ENCODE results near the gene INSYN1. TPM values are rescaled to one million over a fixed set of nuclear protein-coding genes. Genes with fewer than 3 reads are reported as not detected.

Gene INSYN1
- total RNA-seq, 4 donors from 2014 or later = 2.6 to 4.7 (median 3.7) TPM

DNA sequence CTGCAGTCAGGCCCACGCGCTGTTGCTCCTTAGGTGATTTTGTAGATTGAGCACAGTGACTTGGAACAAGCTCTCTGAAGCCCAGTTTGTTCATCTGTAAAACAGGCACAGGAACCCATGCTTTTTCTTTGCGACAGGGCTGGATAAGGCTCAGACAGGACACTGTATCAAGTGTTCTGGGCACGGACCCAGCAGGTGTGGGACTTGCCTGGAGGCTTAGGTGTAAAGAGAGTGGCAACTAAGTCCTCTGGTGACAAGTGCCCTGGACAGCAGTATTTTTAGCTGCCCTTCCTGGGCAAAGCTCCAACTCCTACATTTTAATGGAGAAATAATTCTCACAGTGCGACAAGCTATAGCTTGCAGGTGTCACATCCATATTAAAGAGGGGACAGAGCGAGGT is 36.7 kb downstream of the INSYN1 start:
- TF ChIP-seq, protein P1, sequence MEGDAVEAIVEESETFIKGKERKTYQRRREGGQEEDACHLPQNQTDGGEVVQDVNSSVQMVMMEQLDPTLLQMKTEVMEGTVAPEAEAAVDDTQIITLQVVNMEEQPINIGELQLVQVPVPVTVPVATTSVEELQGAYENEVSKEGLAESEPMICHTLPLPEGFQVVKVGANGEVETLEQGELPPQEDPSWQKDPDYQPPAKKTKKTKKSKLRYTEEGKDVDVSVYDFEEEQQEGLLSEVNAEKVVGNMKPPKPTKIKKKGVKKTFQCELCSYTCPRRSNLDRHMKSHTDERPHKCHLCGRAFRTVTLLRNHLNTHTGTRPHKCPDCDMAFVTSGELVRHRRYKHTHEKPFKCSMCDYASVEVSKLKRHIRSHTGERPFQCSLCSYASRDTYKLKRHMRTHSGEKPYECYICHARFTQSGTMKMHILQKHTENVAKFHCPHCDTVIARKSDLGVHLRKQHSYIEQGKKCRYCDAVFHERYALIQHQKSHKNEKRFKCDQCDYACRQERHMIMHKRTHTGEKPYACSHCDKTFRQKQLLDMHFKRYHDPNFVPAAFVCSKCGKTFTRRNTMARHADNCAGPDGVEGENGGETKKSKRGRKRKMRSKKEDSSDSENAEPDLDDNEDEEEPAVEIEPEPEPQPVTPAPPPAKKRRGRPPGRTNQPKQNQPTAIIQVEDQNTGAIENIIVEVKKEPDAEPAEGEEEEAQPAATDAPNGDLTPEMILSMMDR (IDR thresholded peaks at IDR 0.05; ENCODE audit: low read depth) = no peak

DNA sequence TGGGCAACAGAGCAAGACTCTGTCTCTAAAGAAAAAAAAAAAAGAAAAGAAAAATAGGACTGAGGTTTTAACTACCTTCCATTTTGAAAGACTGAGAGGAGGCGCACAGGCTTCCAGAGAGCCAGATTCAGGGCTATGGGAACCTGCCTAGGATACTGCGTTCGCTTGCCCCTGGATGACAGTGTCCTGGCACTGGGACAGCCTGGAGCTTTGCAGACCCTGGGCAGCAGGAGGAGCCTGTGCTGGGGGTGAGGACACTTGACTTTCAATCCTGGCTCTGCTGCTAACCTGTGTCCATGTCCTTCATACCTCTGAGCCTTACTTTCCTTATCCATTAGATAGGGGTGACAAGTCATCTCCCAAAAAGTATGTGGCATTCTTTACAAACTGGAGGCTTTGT is 37.7 kb downstream of the INSYN1 start:
- TF ChIP-seq, protein P1 (IDR thresholded peaks at IDR 0.05; ENCODE audit: low read depth) = no peak

DNA sequence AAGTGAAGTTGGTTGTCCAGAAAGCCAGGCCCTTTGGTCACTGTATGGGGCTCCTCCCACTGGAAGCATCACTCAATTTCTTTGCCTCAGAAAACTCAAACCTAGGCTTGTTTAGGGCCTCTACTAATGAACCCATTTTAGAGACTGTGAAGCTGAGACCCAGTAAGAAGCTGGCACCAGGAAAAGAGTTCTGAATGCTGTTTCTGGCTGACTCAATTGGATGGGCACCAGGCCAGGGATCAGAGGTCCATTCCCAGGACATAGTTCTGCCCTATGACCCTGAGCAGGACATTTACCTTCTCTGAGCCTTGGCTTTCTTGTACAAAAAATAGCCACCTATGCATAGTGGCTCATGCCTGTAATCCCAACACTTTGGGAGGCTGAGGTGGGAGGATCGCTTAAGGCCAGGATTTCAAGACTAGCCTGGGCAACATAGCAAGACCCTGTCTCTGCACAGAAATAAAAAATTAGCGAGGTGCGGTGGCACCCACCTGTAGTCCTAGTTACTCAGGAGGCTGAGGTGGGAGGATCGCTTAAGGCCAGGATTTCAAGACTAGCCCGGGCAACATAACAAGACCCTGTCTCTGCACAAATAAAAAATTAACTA is 38.4 kb downstream of the INSYN1 start:
- TF ChIP-seq, protein P1 (IDR thresholded peaks at IDR 0.05; ENCODE audit: low read depth) = no peak

DNA sequence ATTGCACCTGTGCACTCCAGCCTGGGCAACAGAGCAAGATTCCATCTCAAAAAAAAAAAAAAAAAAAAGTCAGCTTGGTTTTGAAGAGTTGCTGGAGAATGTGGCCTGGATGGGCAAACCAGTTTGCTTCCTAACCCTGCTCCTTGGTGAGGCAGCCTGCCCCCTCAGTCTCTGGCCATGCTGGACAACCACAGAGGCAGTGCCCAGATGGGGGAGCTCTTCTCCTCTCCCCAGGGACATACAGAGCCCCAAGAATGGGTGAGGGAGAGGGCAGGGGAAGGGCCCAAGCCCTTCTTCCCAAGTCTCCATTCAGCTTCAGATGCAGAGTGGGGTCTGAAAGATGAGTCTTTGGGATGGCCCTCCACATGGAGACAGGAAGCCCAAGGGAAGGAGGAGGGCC is 41.0 kb downstream of the INSYN1 start:
- TF ChIP-seq, protein P1 (IDR thresholded peaks at IDR 0.05; ENCODE audit: low read depth) = no peak

DNA sequence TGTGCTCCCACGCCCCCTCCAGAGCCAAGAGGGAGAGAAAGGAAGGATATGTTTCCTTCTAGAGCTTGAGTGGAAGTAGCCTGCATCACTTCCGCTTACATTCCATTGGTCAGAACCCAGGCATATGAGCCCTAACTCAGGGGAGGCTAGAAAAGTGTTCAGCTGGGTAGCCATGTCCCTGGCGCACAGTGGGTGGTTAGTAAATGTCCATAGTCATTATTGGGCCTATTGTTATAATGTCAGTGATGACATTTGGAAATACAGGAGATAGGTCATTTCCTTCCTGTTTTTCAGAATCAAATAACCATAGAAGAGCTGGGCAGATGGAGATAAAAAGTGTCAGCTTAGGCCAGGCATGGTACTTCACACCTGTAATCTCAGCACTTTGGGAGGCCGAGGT is 41.6 kb downstream of the INSYN1 start:
- TF ChIP-seq, protein P1 (IDR thresholded peaks at IDR 0.05; ENCODE audit: low read depth) = no peak

DNA sequence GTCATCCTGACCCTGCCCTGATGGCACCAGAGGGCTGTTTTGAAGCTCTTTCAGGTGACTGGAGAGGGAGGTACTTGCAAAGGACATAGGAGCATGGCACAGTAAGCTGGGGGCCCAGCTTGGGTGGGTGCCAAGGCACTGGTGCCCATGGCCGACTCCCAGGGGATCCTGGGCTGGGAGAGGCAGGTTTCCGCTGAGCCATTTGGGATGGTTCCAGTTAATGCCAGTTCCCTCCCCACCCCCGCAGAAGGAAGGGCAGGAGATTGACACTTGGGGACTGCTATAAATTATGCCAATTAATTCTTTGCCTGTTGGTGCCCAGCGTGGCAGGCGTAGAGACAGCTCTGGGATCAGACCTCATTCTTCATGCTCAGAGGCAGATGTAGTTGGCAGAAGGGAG is 42.8 kb downstream of the INSYN1 start:
- TF ChIP-seq, protein P1 (IDR thresholded peaks at IDR 0.05; ENCODE audit: low read depth) = no peak

DNA sequence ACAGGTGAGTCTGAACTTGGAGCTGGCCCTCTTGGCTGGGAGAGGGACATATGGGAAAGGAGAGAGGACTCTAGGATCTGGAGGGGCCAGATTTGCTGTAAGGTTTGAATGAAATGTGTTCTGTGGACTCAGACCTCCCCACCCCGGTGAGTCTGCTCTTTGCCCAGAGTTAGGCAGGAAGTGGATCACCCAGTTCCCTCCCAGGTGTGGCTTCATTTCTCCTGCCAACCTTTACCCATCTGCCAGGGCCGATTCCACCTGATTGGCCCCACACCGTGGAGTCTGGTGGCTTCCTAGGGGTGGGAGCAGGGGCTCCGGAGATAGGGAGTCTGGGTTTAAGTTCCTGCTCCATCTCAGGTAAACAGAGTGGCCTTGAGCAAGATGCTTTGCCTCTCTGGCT is 43.5 kb downstream of the INSYN1 start:
- TF ChIP-seq, protein P1 (IDR thresholded peaks at IDR 0.05; ENCODE audit: low read depth) = no peak
